Neural progenitor cell (in vitro differentiated cells): ENCODE data around the gene KDELR3. TPM values are rescaled to one million over a fixed set of nuclear protein-coding genes. Genes with fewer than 3 reads are reported as not detected.

Experiments used
- DNase-seq: peaks from one replicate; pipeline ENCODE4 v3.0.0-alpha.2; 2016; ENCODE audit warnings: low spot score
- H2AFZ ChIP-seq: fragments of 200-600 bp; sonication (generic); replicated peaks from 2 replicates; pipeline ENCODE4 v1.6.1; 2016; ENCODE audit warnings: antibody characterized with exemption
- H3F3A ChIP-seq: fragments of 200-600 bp; sonication (generic); 2 replicates; pipeline ENCODE4 v1.6.1; 2016; ENCODE audit warnings: antibody characterized with exemption, low read depth
- H3K27ac ChIP-seq: fragments of 200-600 bp; sonication (generic); 2 replicates; pipeline ENCODE4 v1.5.1; 2016; ENCODE audit warnings: mild to moderate bottlenecking
- H3K27me3 ChIP-seq: fragments of 200-600 bp; sonication (generic); 2 replicates; pipeline ENCODE4 v1.6.1; 2016; ENCODE audit warnings: mild to moderate bottlenecking, moderate library complexity
- H3K36me3 ChIP-seq: fragments of 200-600 bp; sonication (generic); 2 replicates; pipeline ENCODE4 v1.5.1; 2016
- H3K4me1 ChIP-seq: fragments of 200-600 bp; sonication (generic); 2 replicates; pipeline ENCODE4 v1.6.1; 2016; ENCODE audit warnings: mixed run types
- H3K4me2 ChIP-seq: fragments of 200-600 bp; sonication (generic); 2 replicates; pipeline ENCODE4 v1.6.1; 2016
- H3K4me3 ChIP-seq: fragments of 200-600 bp; sonication (generic); 2 replicates; pipeline ENCODE4 v1.5.1; 2016
- H3K79me2 ChIP-seq: fragments of 200-600 bp; sonication (generic); 2 replicates; pipeline ENCODE4 v1.6.1; 2016; ENCODE audit warnings: low read depth
- H3K9ac ChIP-seq: fragments of 200-600 bp; sonication (generic); 2 replicates; pipeline ENCODE4 v1.6.1; 2016
- H3K9me3 ChIP-seq: fragments of 200-600 bp; sonication (generic); 2 replicates; pipeline ENCODE4 v1.5.1; 2016; ENCODE audit warnings: low read depth
- H4K20me1 ChIP-seq: fragments of 200-600 bp; sonication (generic); 2 replicates; pipeline ENCODE4 v1.6.1; 2016; ENCODE audit warnings: low read depth
- H3K27ac Mint-ChIP-seq: 3 replicates; pipeline ENCODE4 v1.8.0; 2021; ENCODE audit warnings: mixed read lengths
- H3K27me3 Mint-ChIP-seq: 2 replicates; pipeline ENCODE4 v1.8.0; 2022; ENCODE audit warnings: low read depth, mild to moderate bottlenecking, inconsistent platforms, moderate library complexity, mixed read lengths; ENCODE audit not compliant: insufficient read depth
- H3K36me3 Mint-ChIP-seq: 3 replicates; pipeline ENCODE4 v1.8.0; 2021; ENCODE audit warnings: mixed read lengths
- H3K4me1 Mint-ChIP-seq: 3 replicates; pipeline ENCODE4 v1.8.0; 2021; ENCODE audit warnings: mixed read lengths
- H3K4me3 Mint-ChIP-seq: 3 replicates; pipeline ENCODE4 v1.8.0; 2021; ENCODE audit warnings: mild to moderate bottlenecking, moderate library complexity, mixed read lengths
- H3K9me3 Mint-ChIP-seq: 3 replicates; pipeline ENCODE4 v1.8.0; 2020; ENCODE audit warnings: mixed read lengths
- EZH2 ChIP-seq: fragments of 200-600 bp; sonication (generic); IDR thresholded peaks from 2 replicates; pipeline ENCODE4 v1.6.1; 2017; ENCODE audit warnings: antibody characterized with exemption, mild to moderate bottlenecking, moderate library complexity
- EZH2phosphoT487 ChIP-seq: fragments of 200-600 bp; sonication (generic); IDR thresholded peaks from 2 replicates; pipeline ENCODE4 v1.6.1; 2017; ENCODE audit warnings: antibody characterized with exemption
- total RNA-seq: library from RNA; depleted of rRNA; stranded (reverse); fragments of >200 nt; gene quantifications from 2 replicates; pipeline ENCODE4 v1.2.3, GENCODE V29; 2015; ENCODE audit warnings: low replicate concordance
- TF ChIP-seq, protein P1 (sequence below): fragments of 200-600 bp; sonication (generic); IDR thresholded peaks from 2 replicates; pipeline ENCODE4 v1.5.1; 2017; ENCODE audit warnings: antibody characterized with exemption, mild to moderate bottlenecking

KDELR3 gene
- total RNA-seq, 1 donor from 2014 or later, result 3.4 TPM

DNA sequence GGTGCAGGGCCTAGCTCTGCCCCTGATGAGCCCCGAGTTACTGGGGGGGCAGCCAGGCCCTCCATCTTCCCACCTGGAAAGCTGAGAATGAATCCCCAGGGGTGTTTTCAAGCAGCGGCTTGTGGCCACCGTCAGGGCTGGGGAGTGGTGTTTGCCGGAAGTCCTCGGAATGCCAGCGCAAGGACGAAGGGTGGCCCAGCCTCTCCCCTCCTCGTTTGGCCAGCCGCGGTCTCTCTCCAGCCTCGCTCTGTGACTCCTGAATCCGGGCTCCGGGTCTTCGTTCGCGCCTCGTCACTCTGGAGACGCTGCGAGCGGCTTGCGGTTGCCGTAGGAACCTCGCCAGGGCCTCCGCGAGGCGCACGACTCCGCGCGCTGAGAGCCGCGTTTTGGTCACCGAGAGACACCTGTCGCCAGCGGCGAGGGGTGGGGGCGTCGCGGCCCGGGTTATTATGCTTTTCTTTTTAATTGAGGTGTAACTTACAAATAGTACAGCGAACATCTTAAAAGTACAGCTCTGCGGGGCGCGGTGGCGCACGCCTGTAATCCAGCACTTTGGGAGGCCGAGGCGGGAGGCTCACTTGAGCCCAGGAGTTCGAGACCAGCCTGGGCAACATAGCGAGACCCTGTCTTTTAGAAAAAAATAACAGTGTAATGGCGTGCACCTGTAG is 6.3 kb upstream of the KDELR3 start:
- Mint-ChIP-seq H3K9me3 (no peaks in the 10 kb centered on the region), H3K4me1 (peaks cover 61% of the 10 kb centered on the region), H3K27ac (no peak overlapping the region), H3K27me3 (peaks cover 39% of the 10 kb centered on the region), H3K4me3 (peak overlapping the region; percentile 79), H3K36me3 (no peaks in the 10 kb centered on the region)
- H3K9ac ChIP-seq, result no peak overlapping the region
- H4K20me1 ChIP-seq, result no peaks in the 10 kb centered on the region
- H3F3A ChIP-seq, result peaks cover 42% of the 10 kb centered on the region
- TF ChIP-seq, protein P1, sequence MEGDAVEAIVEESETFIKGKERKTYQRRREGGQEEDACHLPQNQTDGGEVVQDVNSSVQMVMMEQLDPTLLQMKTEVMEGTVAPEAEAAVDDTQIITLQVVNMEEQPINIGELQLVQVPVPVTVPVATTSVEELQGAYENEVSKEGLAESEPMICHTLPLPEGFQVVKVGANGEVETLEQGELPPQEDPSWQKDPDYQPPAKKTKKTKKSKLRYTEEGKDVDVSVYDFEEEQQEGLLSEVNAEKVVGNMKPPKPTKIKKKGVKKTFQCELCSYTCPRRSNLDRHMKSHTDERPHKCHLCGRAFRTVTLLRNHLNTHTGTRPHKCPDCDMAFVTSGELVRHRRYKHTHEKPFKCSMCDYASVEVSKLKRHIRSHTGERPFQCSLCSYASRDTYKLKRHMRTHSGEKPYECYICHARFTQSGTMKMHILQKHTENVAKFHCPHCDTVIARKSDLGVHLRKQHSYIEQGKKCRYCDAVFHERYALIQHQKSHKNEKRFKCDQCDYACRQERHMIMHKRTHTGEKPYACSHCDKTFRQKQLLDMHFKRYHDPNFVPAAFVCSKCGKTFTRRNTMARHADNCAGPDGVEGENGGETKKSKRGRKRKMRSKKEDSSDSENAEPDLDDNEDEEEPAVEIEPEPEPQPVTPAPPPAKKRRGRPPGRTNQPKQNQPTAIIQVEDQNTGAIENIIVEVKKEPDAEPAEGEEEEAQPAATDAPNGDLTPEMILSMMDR, result no peak
- no peaks in the 10 kb centered on the region for H3K79me2 ChIP-seq
- DNase-seq, result peak; percentile 97
- H2AFZ ChIP-seq, result peak overlapping the region; percentile 60
- no peak overlapping the region for H3K27ac ChIP-seq
- H3K36me3 ChIP-seq, result no peaks in the 10 kb centered on the region
- peaks cover 17% of the 10 kb centered on the region for H3K4me1 ChIP-seq
- peak overlapping the region; percentile 5 for H3K4me3 ChIP-seq
- peaks cover 93% of the 10 kb centered on the region for H3K27me3 ChIP-seq
- H3K4me2 ChIP-seq, result peak overlapping the region; percentile 74
- H3K9me3 ChIP-seq, result no peaks in the 10 kb centered on the region

DNA sequence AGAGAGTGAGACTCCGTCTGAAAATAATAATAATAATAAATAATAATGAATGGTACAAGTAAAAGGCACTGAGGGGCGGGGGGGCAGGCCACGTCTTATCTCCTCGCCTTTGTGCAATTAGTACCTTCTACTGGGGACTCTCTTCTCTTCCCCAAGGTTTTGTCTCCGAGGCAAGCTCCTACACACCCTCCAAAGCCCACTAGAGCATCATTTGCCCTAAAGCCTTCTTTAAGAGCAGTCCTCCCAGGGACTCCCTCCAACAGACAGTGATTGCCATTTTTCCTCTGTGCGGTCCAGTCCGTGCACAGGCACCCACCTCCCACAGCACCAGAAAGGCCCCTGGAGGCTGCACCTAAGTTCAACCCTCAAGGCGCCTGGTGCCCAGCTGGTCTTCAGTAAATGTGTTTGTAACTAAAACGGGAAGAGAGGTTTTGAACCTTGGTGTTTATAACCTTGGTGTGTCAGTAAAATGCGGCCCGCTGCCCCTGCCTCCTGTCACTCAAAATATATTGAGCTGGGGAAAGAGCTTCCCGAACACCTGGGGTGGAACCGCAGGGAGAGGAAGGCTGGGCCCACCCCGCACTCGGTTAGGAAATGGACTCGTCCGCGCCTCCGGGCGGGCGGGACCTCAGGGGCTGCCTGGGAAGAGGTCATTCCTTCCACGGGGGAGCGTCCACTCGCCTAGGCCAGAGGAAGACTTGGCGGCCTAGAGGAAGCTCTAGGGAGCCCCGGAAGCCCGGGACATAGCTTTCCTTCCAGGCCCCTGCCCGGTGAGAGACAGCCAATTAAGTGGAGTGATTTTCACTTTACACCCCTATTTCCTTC is 4.7 kb upstream of the KDELR3 start:
- no peaks in the 10 kb centered on the region for H3K79me2 ChIP-seq
- no peak overlapping the region for H3K27ac ChIP-seq
- Mint-ChIP-seq H3K27ac (peak overlapping the region; percentile 81), H3K27me3 (peaks cover 40% of the 10 kb centered on the region), H3K36me3 (no peaks in the 10 kb centered on the region), H3K4me1 (peaks cover 59% of the 10 kb centered on the region), H3K9me3 (no peaks in the 10 kb centered on the region), H3K4me3 (peak overlapping the region; percentile 73)
- no peaks in the 10 kb centered on the region for H3K9me3 ChIP-seq
- H3K36me3 ChIP-seq, result no peaks in the 10 kb centered on the region
- no peaks in the 10 kb centered on the region for H4K20me1 ChIP-seq
- peak; percentile 80 for DNase-seq
- H3K4me3 ChIP-seq, result peak overlapping the region; percentile 26
- TF ChIP-seq EZH2, result no peak
- TF ChIP-seq EZH2phosphoT487, result no peak
- TF ChIP-seq, protein P1, result no peak
- peaks cover 42% of the 10 kb centered on the region for H3F3A ChIP-seq
- H3K4me2 ChIP-seq, result peak overlapping the region; percentile 69
- H2AFZ ChIP-seq, result peak overlapping the region; percentile 53
- peaks cover 93% of the 10 kb centered on the region for H3K27me3 ChIP-seq
- peaks cover 25% of the 10 kb centered on the region for H3K4me1 ChIP-seq
- no peak overlapping the region for H3K9ac ChIP-seq

DNA sequence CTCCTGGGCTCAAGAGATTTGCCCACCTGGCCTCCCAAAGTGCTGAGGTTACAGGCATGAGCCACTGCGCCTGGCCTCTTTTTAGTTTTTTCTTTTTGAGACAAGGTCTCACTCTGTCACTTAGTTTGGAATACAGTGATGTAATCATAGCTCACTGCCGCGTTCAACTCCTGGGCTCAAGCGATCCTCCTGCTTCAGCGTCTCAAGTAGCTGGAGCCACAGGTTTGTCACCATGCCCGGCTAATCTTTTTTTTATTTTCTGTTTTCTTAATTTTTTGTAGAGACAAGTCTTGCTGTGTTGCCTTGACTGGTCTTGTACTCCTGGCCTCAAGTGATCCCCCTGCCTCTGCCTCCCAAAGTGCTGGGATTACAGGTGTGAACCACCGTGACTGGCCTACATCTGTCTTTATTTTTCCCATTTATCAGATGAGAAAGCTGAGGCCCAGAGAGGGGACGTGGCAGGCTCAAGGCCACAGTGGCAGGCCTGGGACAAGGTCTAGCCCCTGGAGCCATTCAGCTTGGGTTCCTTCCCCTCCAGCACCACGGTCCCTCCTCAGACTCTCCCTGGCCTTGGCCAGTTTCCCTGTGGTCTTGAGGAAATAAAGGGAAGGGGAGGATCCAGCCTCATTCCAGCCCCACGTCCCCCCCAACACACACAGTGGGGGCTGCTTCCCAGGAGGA is 2.8 kb upstream of the KDELR3 start:
- Mint-ChIP-seq H3K9me3 (no peaks in the 10 kb centered on the region), H3K36me3 (no peaks in the 10 kb centered on the region), H3K27me3 (peaks cover 41% of the 10 kb centered on the region), H3K27ac (no peak overlapping the region), H3K4me3 (no peak overlapping the region), H3K4me1 (peaks cover 54% of the 10 kb centered on the region)
- Histone ChIP-seq H3K4me3 (no peak overlapping the region), H3F3A (peaks cover 35% of the 10 kb centered on the region), H3K36me3 (no peaks in the 10 kb centered on the region), H3K27ac (no peak overlapping the region), H3K4me1 (peaks cover 27% of the 10 kb centered on the region), H3K9ac (no peak overlapping the region), H2AFZ (no peak overlapping the region), H4K20me1 (no peaks in the 10 kb centered on the region), H3K79me2 (no peaks in the 10 kb centered on the region), H3K9me3 (no peaks in the 10 kb centered on the region), H3K27me3 (peaks cover 86% of the 10 kb centered on the region), H3K4me2 (no peak overlapping the region)
- no peak for DNase-seq
- TF ChIP-seq EZH2, result no peak
- TF ChIP-seq EZH2phosphoT487, result no peak
- TF ChIP-seq, protein P1, result no peak
